Panc1 (cell line): Measurements from ENCODE around the gene MOGAT3.

Experiments used
- TCF7L2 ChIP-seq: IDR thresholded peaks from 2 replicates; pipeline ENCODE4 v1.6.1; 2011; ENCODE audit warnings: mild to moderate bottlenecking, low read depth, low read length, inconsistent platforms
- TF ChIP-seq, protein P1 (sequence below): fragments of 450-650 bp; IDR thresholded peaks from 2 replicates; pipeline ENCODE4 v1.5.1; 2017; ENCODE audit warnings: mild to moderate bottlenecking
- TF ChIP-seq, protein P2 (sequence below), 2 experiments: IDR thresholded peaks; 2 replicates each; pipeline ENCODE4 v1.6.1; 2011 to 2012; ENCODE audit warnings: low read depth in 2 of 2, control low read depth in 1 of 2, low read length in 1 of 2, mild to moderate bottlenecking in 1 of 2, moderate library complexity in 1 of 2; ENCODE audit not compliant: insufficient read depth in 1 of 2

GRCh38 chr7:101250324-101250723, 49.5 kb upstream of the MOGAT3 start:
- TF ChIP-seq TCF7L2, result no peak
- TF ChIP-seq, protein P1, sequence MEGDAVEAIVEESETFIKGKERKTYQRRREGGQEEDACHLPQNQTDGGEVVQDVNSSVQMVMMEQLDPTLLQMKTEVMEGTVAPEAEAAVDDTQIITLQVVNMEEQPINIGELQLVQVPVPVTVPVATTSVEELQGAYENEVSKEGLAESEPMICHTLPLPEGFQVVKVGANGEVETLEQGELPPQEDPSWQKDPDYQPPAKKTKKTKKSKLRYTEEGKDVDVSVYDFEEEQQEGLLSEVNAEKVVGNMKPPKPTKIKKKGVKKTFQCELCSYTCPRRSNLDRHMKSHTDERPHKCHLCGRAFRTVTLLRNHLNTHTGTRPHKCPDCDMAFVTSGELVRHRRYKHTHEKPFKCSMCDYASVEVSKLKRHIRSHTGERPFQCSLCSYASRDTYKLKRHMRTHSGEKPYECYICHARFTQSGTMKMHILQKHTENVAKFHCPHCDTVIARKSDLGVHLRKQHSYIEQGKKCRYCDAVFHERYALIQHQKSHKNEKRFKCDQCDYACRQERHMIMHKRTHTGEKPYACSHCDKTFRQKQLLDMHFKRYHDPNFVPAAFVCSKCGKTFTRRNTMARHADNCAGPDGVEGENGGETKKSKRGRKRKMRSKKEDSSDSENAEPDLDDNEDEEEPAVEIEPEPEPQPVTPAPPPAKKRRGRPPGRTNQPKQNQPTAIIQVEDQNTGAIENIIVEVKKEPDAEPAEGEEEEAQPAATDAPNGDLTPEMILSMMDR, result no peak
- TF ChIP-seq, protein P2, sequence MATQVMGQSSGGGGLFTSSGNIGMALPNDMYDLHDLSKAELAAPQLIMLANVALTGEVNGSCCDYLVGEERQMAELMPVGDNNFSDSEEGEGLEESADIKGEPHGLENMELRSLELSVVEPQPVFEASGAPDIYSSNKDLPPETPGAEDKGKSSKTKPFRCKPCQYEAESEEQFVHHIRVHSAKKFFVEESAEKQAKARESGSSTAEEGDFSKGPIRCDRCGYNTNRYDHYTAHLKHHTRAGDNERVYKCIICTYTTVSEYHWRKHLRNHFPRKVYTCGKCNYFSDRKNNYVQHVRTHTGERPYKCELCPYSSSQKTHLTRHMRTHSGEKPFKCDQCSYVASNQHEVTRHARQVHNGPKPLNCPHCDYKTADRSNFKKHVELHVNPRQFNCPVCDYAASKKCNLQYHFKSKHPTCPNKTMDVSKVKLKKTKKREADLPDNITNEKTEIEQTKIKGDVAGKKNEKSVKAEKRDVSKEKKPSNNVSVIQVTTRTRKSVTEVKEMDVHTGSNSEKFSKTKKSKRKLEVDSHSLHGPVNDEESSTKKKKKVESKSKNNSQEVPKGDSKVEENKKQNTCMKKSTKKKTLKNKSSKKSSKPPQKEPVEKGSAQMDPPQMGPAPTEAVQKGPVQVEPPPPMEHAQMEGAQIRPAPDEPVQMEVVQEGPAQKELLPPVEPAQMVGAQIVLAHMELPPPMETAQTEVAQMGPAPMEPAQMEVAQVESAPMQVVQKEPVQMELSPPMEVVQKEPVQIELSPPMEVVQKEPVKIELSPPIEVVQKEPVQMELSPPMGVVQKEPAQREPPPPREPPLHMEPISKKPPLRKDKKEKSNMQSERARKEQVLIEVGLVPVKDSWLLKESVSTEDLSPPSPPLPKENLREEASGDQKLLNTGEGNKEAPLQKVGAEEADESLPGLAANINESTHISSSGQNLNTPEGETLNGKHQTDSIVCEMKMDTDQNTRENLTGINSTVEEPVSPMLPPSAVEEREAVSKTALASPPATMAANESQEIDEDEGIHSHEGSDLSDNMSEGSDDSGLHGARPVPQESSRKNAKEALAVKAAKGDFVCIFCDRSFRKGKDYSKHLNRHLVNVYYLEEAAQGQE (IDR thresholded peaks at IDR 0.05; ENCODE audit: insufficient read depth in 1 of 2, low read depth in 2 of 2, low read length in 1 of 2), result no peak
